SK-N-SH (cell line): Measurements from ENCODE around the gene CDC42EP4. TPM values are rescaled to one million over a fixed set of nuclear protein-coding genes. Genes with fewer than 3 reads are reported as not detected.
A peak's percentile ranks its signal among the peaks of the same experiment; 100 is the strongest.

Experiments used
- CTCF ChIA-PET: fragments of 300-600, 350-600 bp; formaldehyde crosslinking; extraction: SDS; loops from one replicate; lab custom pipeline; 2021; lab: Yijun Ruan, JAX
- POLR2A ChIA-PET: fragments of 350-600 bp; sonication (Branson Sonifier 250); formaldehyde crosslinking; extraction: SDS; loops from one replicate; lab custom pipeline; 2020; ENCODE audit warnings: antibody characterized with exemption, inconsistent platforms; lab: Yijun Ruan, JAX
- DNase-seq: peaks from one replicate; pipeline ENCODE4 v3.0.0; 2012
- H2AFZ ChIP-seq: fragments of 200-600 bp; sonication (generic); 2 replicates; pipeline ENCODE4 v1.8.1; 2016; ENCODE audit warnings: antibody characterized with exemption, mild to moderate bottlenecking, low read depth
- H3F3A ChIP-seq: fragments of 200-600 bp; sonication (generic); replicated peaks from 2 replicates; pipeline ENCODE3; 2016; ENCODE audit warnings: antibody characterized with exemption, mild to moderate bottlenecking; ENCODE audit not compliant: insufficient read depth
- H3K27ac ChIP-seq, 2 experiments: fragments of 200-500 bp in 1 of 2; fragments of 200-600 bp in 1 of 2; sonication (Bioruptor generic) in 1 of 2; sonication (generic), shearing (Covaris generic) in 1 of 2; 2 replicates each; pipeline versions ENCODE4 v1.5.1 to v1.6.1; 2014 to 2016; ENCODE audit warnings: low read depth in 2 of 2, inconsistent platforms in 1 of 2, low read length in 1 of 2, mild to moderate bottlenecking in 1 of 2, mixed read lengths in 1 of 2
- H3K27me3 ChIP-seq: fragments of 200-600 bp; sonication (generic), shearing (Covaris generic); 2 replicates; pipeline ENCODE4 v1.6.1; 2016; ENCODE audit warnings: mixed run types; ENCODE audit not compliant: insufficient read depth
- H3K36me3 ChIP-seq, 2 experiments: fragments of 200-500 bp in 1 of 2; fragments of 200-600 bp in 1 of 2; sonication (Bioruptor generic) in 1 of 2; sonication (generic) in 1 of 2; replicated peaks in 1 of 2; 2 replicates each; pipeline versions ENCODE3 to v1.5.1; 2014 to 2016; ENCODE audit warnings: low read length in 1 of 2, mild to moderate bottlenecking in 1 of 2; ENCODE audit not compliant: insufficient read depth in 2 of 2, control insufficient read depth in 1 of 2
- H3K4me1 ChIP-seq, 2 experiments: fragments of 200-500 bp in 1 of 2; fragments of 200-600 bp in 1 of 2; sonication (Bioruptor generic) in 1 of 2; sonication (generic), shearing (Covaris generic) in 1 of 2; 2 replicates each; pipeline versions ENCODE4 v1.5.1 to v1.6.1; 2014 to 2016; ENCODE audit warnings: low read depth in 1 of 2, low read length in 1 of 2, mixed run types in 1 of 2; ENCODE audit not compliant: insufficient read depth in 2 of 2, control insufficient read depth in 1 of 2
- H3K4me2 ChIP-seq: fragments of 200-600 bp; sonication (generic), shearing (Covaris generic); 2 replicates; pipeline ENCODE4 v1.6.1; 2017; ENCODE audit warnings: mixed run types
- H3K4me3 ChIP-seq, 2 experiments: fragments of 200-500 bp in 1 of 2; fragments of 200-600 bp in 1 of 2; sonication (Bioruptor generic) in 1 of 2; sonication (generic), shearing (Covaris generic) in 1 of 2; 2 replicates each; pipeline versions ENCODE4 v1.5.1 to v1.8.1; 2014 to 2016; ENCODE audit warnings: low read depth in 2 of 2, inconsistent platforms in 1 of 2, low read length in 1 of 2, mild to moderate bottlenecking in 1 of 2, mixed read lengths in 1 of 2, moderate library complexity in 1 of 2
- H3K79me2 ChIP-seq: fragments of 200-600 bp; sonication (generic); 2 replicates; pipeline ENCODE4 v1.8.1; 2017; ENCODE audit warnings: mild to moderate bottlenecking; ENCODE audit not compliant: insufficient read depth
- H3K9ac ChIP-seq: fragments of 200-600 bp; sonication (generic); 2 replicates; pipeline ENCODE4 v1.6.1; 2017; ENCODE audit warnings: mixed run types
- H3K9me2 ChIP-seq: fragments of 200-600 bp; sonication (generic); 2 replicates; pipeline ENCODE4 v1.6.1; 2017; ENCODE audit warnings: mixed run types
- H3K9me3 ChIP-seq: fragments of 200-600 bp; sonication (generic); 2 replicates; pipeline ENCODE4 v1.6.1; 2017; ENCODE audit warnings: mixed run types, mild to moderate bottlenecking, moderate library complexity
- H4K20me1 ChIP-seq: fragments of 200-600 bp; sonication (generic); 2 replicates; pipeline ENCODE4 v1.6.1; 2017; ENCODE audit warnings: mild to moderate bottlenecking, mixed run types; ENCODE audit not compliant: insufficient read depth
- CHD2 ChIP-seq: fragments of 150-350 bp; IDR thresholded peaks from 2 replicates; pipeline ENCODE4 v1.6.1; 2018; ENCODE audit warnings: low read length; ENCODE audit not compliant: partially characterized antibody
- ELF1 ChIP-seq: IDR thresholded peaks from 2 replicates; pipeline ENCODE4 v1.4.0; 2012
- EP300 ChIP-seq, 2 experiments: IDR thresholded peaks; 2 replicates each; pipeline versions ENCODE4 v1.4.0 to v1.6.1; 2012; ENCODE audit warnings: borderline replicate concordance in 1 of 2, low read depth in 1 of 2, low read length in 1 of 2
- EZH2phosphoT487 ChIP-seq: fragments of 200-600 bp; sonication (generic); IDR thresholded peaks from 2 replicates; pipeline ENCODE4 v1.6.1; 2017; ENCODE audit warnings: low read depth, mixed run types, mild to moderate bottlenecking, antibody characterized with exemption, moderate library complexity, borderline replicate concordance
- FOSL2 ChIP-seq: IDR thresholded peaks from 2 replicates; pipeline ENCODE4 v1.4.0; 2012; ENCODE audit warnings: low read depth, mild to moderate bottlenecking, moderate library complexity, borderline replicate concordance
- FOXJ3 ChIP-seq: sonication (generic); formaldehyde crosslinking; IDR thresholded peaks from 2 replicates; pipeline ENCODE4 v1.5.1; 2020; ENCODE audit warnings: mild to moderate bottlenecking, missing genetic modification reagents
- GABPA ChIP-seq: IDR thresholded peaks from 2 replicates; pipeline ENCODE4 v1.4.0; 2012; ENCODE audit warnings: low read depth, mild to moderate bottlenecking
- JUND ChIP-seq: IDR thresholded peaks from 2 replicates; pipeline ENCODE4 v1.4.0; 2012
- MXI1 ChIP-seq: IDR thresholded peaks from 2 replicates; pipeline ENCODE4 v1.6.1; 2012; ENCODE audit warnings: mild to moderate bottlenecking, low read depth, low read length, improper control_type of control experiment
- NFIC ChIP-seq: IDR thresholded peaks from 2 replicates; pipeline ENCODE4 v1.4.0; 2012; ENCODE audit warnings: borderline replicate concordance
- POLR2AphosphoS5 ChIP-seq: IDR thresholded peaks from 2 replicates; pipeline ENCODE4 v1.6.1; 2012; ENCODE audit warnings: low read depth, low read length
- RFX5 ChIP-seq: IDR thresholded peaks from 2 replicates; pipeline ENCODE4 v1.6.1; 2012; ENCODE audit warnings: mild to moderate bottlenecking, improper control_type of control experiment, low read length
- SIN3A ChIP-seq: IDR thresholded peaks from 2 replicates; pipeline ENCODE4 v1.6.1; 2012; ENCODE audit warnings: low read depth, mild to moderate bottlenecking, low read length, moderate library complexity, borderline replicate concordance
- SMC3 ChIP-seq: IDR thresholded peaks from 2 replicates; pipeline ENCODE4 v1.6.1; 2012; ENCODE audit warnings: low read depth, low read length, improper control_type of control experiment
- TAF1 ChIP-seq: IDR thresholded peaks from 2 replicates; pipeline ENCODE4 v1.6.1; 2012; ENCODE audit warnings: low read depth, mild to moderate bottlenecking, low read length, moderate library complexity, borderline replicate concordance
- TEAD4 ChIP-seq: IDR thresholded peaks from 2 replicates; pipeline ENCODE4 v1.4.0; 2012; ENCODE audit warnings: mild to moderate bottlenecking, borderline replicate concordance; ENCODE audit not compliant: insufficient read depth
- ZBTB33 ChIP-seq: IDR thresholded peaks from 2 replicates; pipeline ENCODE4 v1.4.0; 2012; ENCODE audit warnings: low read depth, borderline replicate concordance
- WGBS: methylation state at CpG from one replicate; pipeline ENCODE4 v1.1.6; 2017; ENCODE audit warnings: low lambda C conversion rate; 5-methylcytosine and 5-hydroxymethylcytosine counted together
- polyA plus RNA-seq, 3 experiments: library from polyadenylated mRNA; depleted of rRNA; stranded (reverse); fragments of >200 nt; gene quantifications; 2 replicates each; pipeline ENCODE4 v1.2.3, GENCODE V29; 2012
- TF ChIP-seq, protein P1 (sequence below): fragments of 200-600 bp; sonication (generic); IDR thresholded peaks from 2 replicates; pipeline ENCODE4 v1.6.1; 2017; ENCODE audit warnings: antibody characterized with exemption, mild to moderate bottlenecking, moderate library complexity

The CDC42EP4 gene
- polyA plus RNA-seq, 1 of the 3 experiments (the other 2 are of a cell fraction), result 28.3 TPM

DNA sequence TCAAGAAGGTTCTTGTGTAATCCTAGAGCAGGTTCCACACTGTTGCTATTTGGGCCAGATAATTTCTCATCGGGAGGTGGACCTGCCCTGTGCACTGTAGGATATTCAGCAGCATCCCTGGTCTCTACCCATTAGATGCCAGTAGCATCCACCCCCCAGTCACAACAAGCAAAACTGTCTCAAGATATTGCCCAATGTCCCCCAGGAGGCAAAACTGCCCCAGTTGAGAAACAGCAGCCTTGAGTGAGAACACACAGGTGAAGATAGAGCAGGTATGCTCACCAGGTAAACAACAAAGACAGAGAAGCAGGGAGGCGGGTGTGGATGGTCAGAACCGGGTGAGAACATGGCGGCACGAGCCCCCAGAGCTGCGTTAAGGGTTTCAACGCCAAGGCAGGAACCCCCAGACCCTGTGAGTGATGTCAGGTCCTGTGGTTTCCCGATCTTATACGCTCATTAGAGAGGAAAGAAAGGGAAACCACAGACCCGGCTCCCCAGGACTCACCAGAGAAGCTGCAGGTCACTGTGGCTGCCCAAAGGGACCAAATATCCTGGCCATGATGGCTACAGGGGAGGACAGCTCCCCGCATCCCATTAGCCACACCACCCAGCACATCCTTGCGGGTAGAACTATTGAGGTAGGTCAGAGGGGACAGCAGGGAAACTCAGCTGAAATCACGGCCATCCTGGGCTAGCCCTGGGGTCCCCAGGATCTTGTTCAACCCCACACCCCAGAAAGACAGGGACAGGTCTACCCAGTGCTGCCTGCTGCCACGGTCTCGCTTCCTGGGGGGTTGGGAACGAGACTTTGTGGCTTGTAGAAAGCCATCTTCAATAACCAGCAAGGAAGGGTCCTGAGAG is 21.2 kb downstream of the CDC42EP4 start:
- Histone ChIP-seq H3K36me3 (peaks cover 0 to 8% of the 10 kb centered on the region in 2 experiments), H3K27me3 (no peaks in the 10 kb centered on the region)
- TF ChIP-seq, protein P1, sequence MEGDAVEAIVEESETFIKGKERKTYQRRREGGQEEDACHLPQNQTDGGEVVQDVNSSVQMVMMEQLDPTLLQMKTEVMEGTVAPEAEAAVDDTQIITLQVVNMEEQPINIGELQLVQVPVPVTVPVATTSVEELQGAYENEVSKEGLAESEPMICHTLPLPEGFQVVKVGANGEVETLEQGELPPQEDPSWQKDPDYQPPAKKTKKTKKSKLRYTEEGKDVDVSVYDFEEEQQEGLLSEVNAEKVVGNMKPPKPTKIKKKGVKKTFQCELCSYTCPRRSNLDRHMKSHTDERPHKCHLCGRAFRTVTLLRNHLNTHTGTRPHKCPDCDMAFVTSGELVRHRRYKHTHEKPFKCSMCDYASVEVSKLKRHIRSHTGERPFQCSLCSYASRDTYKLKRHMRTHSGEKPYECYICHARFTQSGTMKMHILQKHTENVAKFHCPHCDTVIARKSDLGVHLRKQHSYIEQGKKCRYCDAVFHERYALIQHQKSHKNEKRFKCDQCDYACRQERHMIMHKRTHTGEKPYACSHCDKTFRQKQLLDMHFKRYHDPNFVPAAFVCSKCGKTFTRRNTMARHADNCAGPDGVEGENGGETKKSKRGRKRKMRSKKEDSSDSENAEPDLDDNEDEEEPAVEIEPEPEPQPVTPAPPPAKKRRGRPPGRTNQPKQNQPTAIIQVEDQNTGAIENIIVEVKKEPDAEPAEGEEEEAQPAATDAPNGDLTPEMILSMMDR, result no peak
- no peak for TF ChIP-seq MXI1
- TF ChIP-seq POLR2AphosphoS5, result no peak
- TF ChIP-seq JUND, result no peak
- no peak for TF ChIP-seq SMC3
- no peak for TF ChIP-seq RFX5
- TF ChIP-seq FOXJ3, result no peak
- no peak for TF ChIP-seq TAF1
- no peak for TF ChIP-seq EP300 (IDR thresholded peaks at IDR 0.05; ENCODE audit: borderline replicate concordance in 1 of 2, low read depth in 1 of 2, low read length in 1 of 2)
- TF ChIP-seq SIN3A, result no peak
- no peak for TF ChIP-seq CHD2
- TF ChIP-seq GABPA, result no peak
- no peak for TF ChIP-seq ELF1
- TF ChIP-seq TEAD4, result no peak
- TF ChIP-seq ZBTB33, result no peak
- TF ChIP-seq EZH2phosphoT487, result no peak
- no peak for TF ChIP-seq FOSL2
- no peak for TF ChIP-seq NFIC
- TF ChIP-seq, all 33 proteins: peak for 0
- H2AFZ ChIP-seq, result no peak overlapping the region
- 90% methylated on average over 16 of the region's 16 CpGs for WGBS
- ChIA-PET CTCF (interaction anchor here (0.7 to 2.8 kb wide), 6 partner anchors 9 to 79 kb away, joined by 3 to 16 read pairs (median 6); no protein-coding TSS in a partner anchor), POLR2A (interaction anchor here (0.9 kb wide), 1 partner anchor 9 kb away, joined by 3 read pairs; no protein-coding TSS in a partner anchor)
- peaks cover 99% of the 10 kb centered on the region for H3K79me2 ChIP-seq
- peaks cover 68% of the 10 kb centered on the region for H4K20me1 ChIP-seq
- H3F3A ChIP-seq, result peaks cover 32% of the 10 kb centered on the region
- peak overlapping the region; percentile 71 for H3K4me2 ChIP-seq
- no peaks in the 10 kb centered on the region for H3K9me2 ChIP-seq
- H3K9me3 ChIP-seq, result no peaks in the 10 kb centered on the region
- H3K4me1 ChIP-seq, result peaks cover 34 to 40% of the 10 kb centered on the region in 2 experiments; a peak in 3 of 4 replicates
- H3K27ac ChIP-seq, result peak overlapping the region in 1 of 2 experiments; percentile 88; a peak in 2 of 4 replicates
- H3K4me3 ChIP-seq, result no peak overlapping the region
- H3K9ac ChIP-seq, result peak overlapping the region; percentile 61; the same call in 1 of the 2 replicates
- DNase-seq, result no peak
